Fibroblast of upper back skin (primary cell): Measurements from ENCODE around the gene DYRK1A.

ENCODE experiments used
- DNase-seq: peaks from one replicate; pipeline ENCODE4 v3.0.0-alpha.2; 2013

DYRK1A gene

DNA sequence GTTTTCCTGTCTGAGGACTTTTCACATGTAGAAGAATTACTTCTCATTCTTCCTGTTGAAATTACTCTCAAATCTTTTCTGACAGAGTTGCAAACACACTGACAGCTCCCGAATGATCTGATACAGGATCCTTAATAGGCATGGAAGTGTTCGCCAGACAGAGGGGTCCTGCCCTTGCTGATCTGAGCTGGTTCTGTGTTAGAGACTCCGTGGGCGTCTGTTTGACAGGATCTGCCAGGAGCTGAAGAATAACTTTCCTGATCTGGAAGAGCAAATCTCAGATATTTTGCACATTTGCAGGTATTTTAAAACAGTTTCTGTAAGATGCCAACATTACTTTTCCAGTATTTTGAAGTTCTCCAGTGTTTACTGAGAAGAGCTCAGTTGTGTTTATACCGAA lies 202.3 kb downstream of the DYRK1A start:
- DNase-seq = no peak

DNA sequence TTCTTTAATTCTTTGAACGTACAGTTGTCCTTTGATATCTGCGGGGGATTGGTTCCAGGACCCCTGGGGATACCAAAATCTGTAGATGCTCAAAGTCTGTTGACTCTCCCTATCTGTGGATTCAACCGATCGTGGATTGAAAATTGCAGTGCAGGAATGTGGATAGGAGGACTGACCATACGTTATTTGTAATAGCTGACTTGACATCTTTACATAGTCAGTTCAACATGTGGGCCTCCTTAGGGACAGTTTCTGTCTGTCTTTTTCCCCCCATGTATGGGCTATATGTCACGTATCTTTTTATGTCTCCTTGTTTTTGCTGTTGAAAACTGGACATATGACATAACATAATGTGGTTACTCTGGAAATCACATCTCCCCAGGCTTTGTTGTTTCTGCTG lies 204.9 kb downstream of the DYRK1A start:
- no peak for DNase-seq

DNA sequence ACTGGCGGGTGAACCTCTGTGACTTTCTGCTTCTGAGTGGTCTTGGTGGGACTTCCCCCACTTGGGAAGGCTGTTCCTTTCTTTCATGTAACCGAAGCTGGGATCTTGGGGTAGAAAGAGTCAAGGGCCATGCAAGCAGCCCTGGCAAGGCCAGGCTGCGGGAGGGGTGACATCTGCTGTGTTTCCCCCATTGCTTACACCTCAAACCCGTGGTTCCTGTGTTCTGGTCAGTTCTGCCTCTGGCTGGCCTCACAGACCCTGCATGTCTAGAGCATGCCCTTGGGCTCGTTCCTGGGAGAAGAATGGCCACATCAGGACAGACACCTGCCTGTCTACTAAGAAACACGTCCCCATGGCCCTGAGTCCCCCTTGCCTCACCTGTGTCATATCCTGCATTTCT lies 207.7 kb downstream of the DYRK1A start:
- no peak for DNase-seq

DNA sequence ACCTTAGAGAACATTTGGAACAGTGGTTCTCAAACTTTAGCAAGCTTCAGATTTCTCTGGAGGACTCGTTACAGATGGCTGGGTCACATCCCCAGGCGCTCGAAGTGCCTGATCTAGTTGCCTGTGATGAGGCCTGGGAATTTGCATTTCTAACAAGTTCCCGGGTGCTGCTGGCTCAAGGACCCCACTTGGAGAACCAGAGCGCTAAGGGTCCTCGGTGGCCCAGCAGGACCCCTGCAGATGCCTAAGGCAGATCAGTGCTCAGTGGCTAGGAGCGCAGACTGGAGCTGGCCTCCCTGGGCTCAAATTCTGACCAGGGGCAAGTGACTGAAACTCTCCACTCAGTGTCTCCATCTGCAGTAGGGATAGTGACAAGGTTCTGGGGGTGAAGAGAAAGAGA lies 208.2 kb downstream of the DYRK1A start:
- no peak for DNase-seq

DNA sequence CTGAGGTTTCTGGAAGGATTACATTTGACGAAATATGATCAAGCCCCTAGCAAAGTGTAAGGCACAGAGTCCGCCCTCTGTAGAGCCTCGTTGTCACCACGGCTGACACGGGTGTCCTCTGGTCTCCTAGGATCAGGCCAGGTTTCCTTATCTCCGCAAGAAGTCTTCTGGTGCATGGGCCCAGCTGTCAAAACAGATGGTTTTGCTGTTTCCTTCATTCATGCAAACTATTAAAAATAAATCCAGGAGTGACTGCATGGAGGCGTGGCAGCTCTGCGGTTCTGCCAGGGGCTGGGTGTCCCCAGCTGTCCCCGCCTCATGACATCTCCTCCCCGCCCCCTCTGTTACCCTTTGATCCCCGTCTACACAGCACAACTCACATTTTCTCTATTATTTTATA lies 209.0 kb downstream of the DYRK1A start:
- no peak for DNase-seq
